ENCODE data around the gene ARPC4.
"Not testable (repeated sequence)": the region's sequence is repeated elsewhere in the genome, so short reads cannot be mapped to it uniquely, and the experiment has no call there.

ARPC4 gene

GRCh38 chr3:9837701-9838582 is 45.1 kb downstream of the ARPC4 start:
- DNase-seq (ENCODE audit: low read depth) = no peak
- TF ChIP-seq CTCF (IDR thresholded peaks at IDR 0.05; ENCODE audit: insufficient read depth, low read depth, low read length, missing control alignments) = no peak
- H3K4me3 ChIP-seq (ENCODE audit: low read depth, low read length) = no peak overlapping the region

- no peak overlapping the region for H3K4me3 ChIP-seq (ENCODE audit: low read depth, low read length)
- no peak for DNase-seq (ENCODE audit: low read depth)
- no peak for TF ChIP-seq CTCF (IDR thresholded peaks at IDR 0.05; ENCODE audit: insufficient read depth, low read depth, low read length, missing control alignments)
Measured at GRCh38 chr3:9838856-9839255, 46.0 kb downstream of the ARPC4 start.

- no peak overlapping the region for H3K4me3 ChIP-seq (ENCODE audit: low read depth, low read length)
- TF ChIP-seq CTCF (IDR thresholded peaks at IDR 0.05; ENCODE audit: insufficient read depth, low read depth, low read length, missing control alignments) = no peak
Measured at GRCh38 chr3:9841015-9841414, 48.1 kb downstream of the ARPC4 start.

GRCh38 chr3:9843715-9844438 is 51.0 kb downstream of the ARPC4 start, which contains the start of gene RPUSD3:
Gene RPUSD3, minus strand, starts transcription at chr3:9844008. Its CDS starts 18 bp downstream, at chr3:9843990.
- TF ChIP-seq CTCF (IDR thresholded peaks at IDR 0.05; ENCODE audit: insufficient read depth, low read depth, low read length, missing control alignments) = no peak
- peak within 1 kb of the TSS; percentile 92 for H3K4me3 ChIP-seq (ENCODE audit: low read depth, low read length)
- DNase-seq (ENCODE audit: low read depth) = peak; percentile 98

More at GRCh38 chr3:9841015-9841414, 48.1 kb downstream of the ARPC4 start:
- DNase-seq (ENCODE audit: low read depth) = no peak

- DNase-seq (ENCODE audit: low read depth) = no peak
- TF ChIP-seq CTCF (IDR thresholded peaks at IDR 0.05; ENCODE audit: insufficient read depth, low read depth, low read length, missing control alignments) = no peak
- H3K4me3 ChIP-seq (ENCODE audit: low read depth, low read length) = no peak overlapping the region
Measured at GRCh38 chr3:9846231-9846630, 53.3 kb downstream of the ARPC4 start.

GRCh38 chr3:9846931-9847488 is 54.1 kb downstream of the ARPC4 start:
- TF ChIP-seq CTCF (IDR thresholded peaks at IDR 0.05; ENCODE audit: insufficient read depth, low read depth, low read length, missing control alignments) = no peak
- DNase-seq (ENCODE audit: low read depth) = no peak
- no peak overlapping the region for H3K4me3 ChIP-seq (ENCODE audit: low read depth, low read length)

GRCh38 chr3:9847870-9848269 is 55.0 kb downstream of the ARPC4 start:
- not testable (repeated sequence) for DNase-seq (ENCODE audit: low read depth); H3K4me3 ChIP-seq (ENCODE audit: low read depth, low read length)
